Lower lobe of right lung (tissue), 2 donors: ENCODE results near the gene ZNF205. TPM values are rescaled to one million over a fixed set of nuclear protein-coding genes. Genes with fewer than 3 reads are reported as not detected.
A peak's percentile ranks its signal among the peaks of the same experiment; 100 is the strongest.

ENCODE experiments used
- ATAC-seq, 2 donors: fragments of 200-7000 bp; cut with Tn5 transposase; one replicate each; pipeline ENCODE4 v1.9.1; 2020 to 2022; ENCODE audit warnings: mild to moderate bottlenecking in 2 of 2, moderate library complexity in 2 of 2
- DNase-seq: peaks from one replicate; pipeline ENCODE4 v3.0.0-alpha.2; 2020
- H3K27ac ChIP-seq: fragments of 200-600 bp; one replicate; pipeline ENCODE4 v1.8.0; 2022
- H3K27me3 ChIP-seq: fragments of 200-600 bp; one replicate; pipeline ENCODE4 v1.8.0; 2022; ENCODE audit warnings: low read depth
- H3K36me3 ChIP-seq: fragments of 200-600 bp; one replicate; pipeline ENCODE4 v1.8.0; 2022; ENCODE audit warnings: mild to moderate bottlenecking
- H3K4me1 ChIP-seq: fragments of 200-600 bp; one replicate; pipeline ENCODE4 v1.8.0; 2022
- H3K4me3 ChIP-seq: fragments of 200-600 bp; one replicate; pipeline ENCODE4 v1.8.0; 2022; ENCODE audit warnings: mild to moderate bottlenecking
- H3K9me3 ChIP-seq: fragments of 200-600 bp; one replicate; pipeline ENCODE4 v1.8.0; 2022
- CTCF ChIP-seq: fragments of 200-600 bp; IDR thresholded peaks from one replicate; pipeline ENCODE4 v1.8.0; 2022; ENCODE audit warnings: antibody characterized with exemption, mild to moderate bottlenecking
- intact Hi-C: fragments of 100-400 bp; cut with DNase I; formaldehyde crosslinking; loops from one replicate; pipeline ENCODE4 v1.11.0; 2022
- total RNA-seq: library from RNA; stranded (reverse); fragmentation: NEBNext Ultra II Directional; extraction: Animal tissue kit (Norgen Biotek cat#: 25700); gene quantifications from one replicate; pipeline ENCODE4 v1.2.1, GENCODE V29; 2021
- donor health status: DM: no; HTN: yes; CAD: no; lungs with severe emphysema.

Gene ZNF205
- total RNA-seq, 1 donor from 2014 or later = 11.9 TPM

- DNase-seq (no peak), ATAC-seq (no peak)
- Histone ChIP-seq H3K36me3 (peaks cover 13% of the 10 kb centered on the region), H3K27me3 (no peaks in the 10 kb centered on the region), H3K4me3 (no peak overlapping the region), H3K9me3 (no peaks in the 10 kb centered on the region), H3K27ac (no peak overlapping the region), H3K4me1 (peaks cover 57% of the 10 kb centered on the region)
- intact Hi-C loops = no loop called here
- peak; percentile 47 for TF ChIP-seq CTCF
Measured at GRCh38 chr16:3131755-3132377, 19.5 kb downstream of the ZNF205 start.

- no peak for DNase-seq
- no peak for ATAC-seq
- Histone ChIP-seq H3K4me1 (peaks cover 47% of the 10 kb centered on the region), H3K9me3 (no peaks in the 10 kb centered on the region), H3K4me3 (peak overlapping the region; percentile 92), H3K36me3 (peaks cover 22% of the 10 kb centered on the region), H3K27me3 (no peaks in the 10 kb centered on the region), H3K27ac (peak overlapping the region; percentile 93)
- intact Hi-C loops = no loop called here
- no peak for TF ChIP-seq CTCF
Measured at GRCh38 chr16:3133844-3134243, 21.5 kb downstream of the ZNF205 start.

GRCh38 chr16:3134338-3135125 lies 22.1 kb downstream of the ZNF205 start, which contains the start of gene ZNF213:
Gene ZNF213 (plus strand): TSS chr16:3135029. CDS start chr16:3137281, 2,252 bp downstream.
- TF ChIP-seq CTCF = no peak
- ATAC-seq (peak; percentile 96 to 98), DNase-seq (peak; percentile 96)
- Histone ChIP-seq H3K27ac (peak within 1 kb of the TSS; percentile 93), H3K4me3 (peak within 1 kb of the TSS; percentile 92), H3K4me1 (peaks cover 40% of the 10 kb centered on the region), H3K9me3 (no peaks in the 10 kb centered on the region), H3K27me3 (no peaks in the 10 kb centered on the region), H3K36me3 (peaks cover 29% of the 10 kb centered on the region)
- intact Hi-C loops = no loop called here

- DNase-seq (no peak), ATAC-seq (no peak)
- H3K36me3 ChIP-seq = peaks cover 34% of the 10 kb centered on the region
- intact Hi-C loops = no loop called here
- H3K4me3 ChIP-seq = peak overlapping the region; percentile 92
- no peak for TF ChIP-seq CTCF
- no peaks in the 10 kb centered on the region for H3K9me3 ChIP-seq
- peak overlapping the region; percentile 93 for H3K27ac ChIP-seq
- H3K4me1 ChIP-seq = peaks cover 34% of the 10 kb centered on the region
- no peaks in the 10 kb centered on the region for H3K27me3 ChIP-seq
Measured at GRCh38 chr16:3135126-3135715, 22.8 kb downstream of the ZNF205 start.

GRCh38 chr16:3137267-3137666 lies 24.9 kb downstream of the ZNF205 start:
- ATAC-seq (no peak), DNase-seq (peak; percentile 44)
- Histone ChIP-seq H3K4me1 (peaks cover 27% of the 10 kb centered on the region), H3K27me3 (no peaks in the 10 kb centered on the region), H3K27ac (no peak overlapping the region), H3K4me3 (no peak overlapping the region), H3K9me3 (no peaks in the 10 kb centered on the region), H3K36me3 (peaks cover 38% of the 10 kb centered on the region)
- TF ChIP-seq CTCF = no peak
- intact Hi-C loops = no loop called here
